ENCODE measurements around the gene RNF217. TPM values are rescaled to one million over a fixed set of nuclear protein-coding genes. Genes with fewer than 3 reads are reported as not detected.

The RNF217 gene
- total RNA-seq, 2 experiments from 2014 or later: 1.1 to 2.0 TPM

DNA sequence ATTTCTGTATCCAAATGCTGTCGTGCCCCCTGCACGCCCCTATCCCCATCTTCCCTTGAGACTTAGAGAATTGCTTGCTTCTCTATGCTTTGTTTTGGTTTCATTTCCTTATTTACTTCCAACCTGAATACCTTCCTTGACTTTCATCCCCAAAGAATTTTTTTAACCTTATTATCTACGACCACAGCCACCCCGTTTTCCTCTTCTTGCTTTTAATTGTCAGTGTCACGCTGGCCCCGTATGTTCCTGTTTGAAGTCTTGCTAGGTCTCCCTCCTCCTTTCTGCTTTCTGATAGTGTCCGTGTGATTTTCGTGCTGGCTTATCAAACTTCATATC is 40.1 kb downstream of the RNF217 start:
- DNase-seq: no peak
- H3K27me3 Mint-ChIP-seq: no peaks in the 10 kb centered on the region
- ChIA-PET POLR2A (no interaction called here), CTCF (no interaction called here)
- H3K27ac Mint-ChIP-seq: no peak overlapping the region
- H3K4me1 Mint-ChIP-seq: no peaks in the 10 kb centered on the region
- no peaks in the 10 kb centered on the region for H3K9me3 Mint-ChIP-seq
- H3K36me3 Mint-ChIP-seq (ENCODE audit: low read depth): no peaks in the 10 kb centered on the region
- H3K4me3 Mint-ChIP-seq: no peak overlapping the region

DNA sequence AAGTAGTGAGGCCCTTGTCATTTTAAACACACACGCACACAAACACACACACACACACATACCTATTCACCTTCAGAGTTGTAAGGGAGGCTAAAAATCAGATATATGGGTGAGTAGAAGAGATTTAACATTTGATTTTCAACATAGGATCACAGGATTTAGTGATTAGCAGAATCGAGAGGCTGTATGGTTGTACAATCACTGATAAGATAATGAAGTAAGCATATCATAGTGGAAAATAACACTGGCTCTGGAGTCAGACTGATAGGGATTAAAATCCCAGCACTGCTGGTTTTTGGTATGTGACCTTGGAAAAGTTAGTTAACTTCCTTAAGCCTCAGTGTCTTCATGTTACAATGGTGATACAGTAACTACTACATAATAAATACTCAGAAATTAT is 40.8 kb downstream of the RNF217 start:
- H3K36me3 Mint-ChIP-seq (ENCODE audit: low read depth): no peaks in the 10 kb centered on the region
- no peak overlapping the region for H3K4me3 Mint-ChIP-seq
- no peak overlapping the region for H3K27ac Mint-ChIP-seq
- no peaks in the 10 kb centered on the region for H3K27me3 Mint-ChIP-seq
- no peaks in the 10 kb centered on the region for H3K9me3 Mint-ChIP-seq
- CTCF ChIA-PET: no interaction called here
- POLR2A ChIA-PET: no interaction called here
- no peak for DNase-seq
- H3K4me1 Mint-ChIP-seq: no peaks in the 10 kb centered on the region

GRCh38 chr6:125004198-125004597 is 42.0 kb downstream of the RNF217 start:
- no peak for DNase-seq
- no peak overlapping the region for H3K4me3 Mint-ChIP-seq
- ChIA-PET POLR2A (no interaction called here), CTCF (no interaction called here)
- no peaks in the 10 kb centered on the region for H3K27me3 Mint-ChIP-seq
- H3K27ac Mint-ChIP-seq: no peak overlapping the region
- H3K4me1 Mint-ChIP-seq: no peaks in the 10 kb centered on the region
- no peaks in the 10 kb centered on the region for H3K9me3 Mint-ChIP-seq
- no peaks in the 10 kb centered on the region for H3K36me3 Mint-ChIP-seq (ENCODE audit: low read depth)

DNA sequence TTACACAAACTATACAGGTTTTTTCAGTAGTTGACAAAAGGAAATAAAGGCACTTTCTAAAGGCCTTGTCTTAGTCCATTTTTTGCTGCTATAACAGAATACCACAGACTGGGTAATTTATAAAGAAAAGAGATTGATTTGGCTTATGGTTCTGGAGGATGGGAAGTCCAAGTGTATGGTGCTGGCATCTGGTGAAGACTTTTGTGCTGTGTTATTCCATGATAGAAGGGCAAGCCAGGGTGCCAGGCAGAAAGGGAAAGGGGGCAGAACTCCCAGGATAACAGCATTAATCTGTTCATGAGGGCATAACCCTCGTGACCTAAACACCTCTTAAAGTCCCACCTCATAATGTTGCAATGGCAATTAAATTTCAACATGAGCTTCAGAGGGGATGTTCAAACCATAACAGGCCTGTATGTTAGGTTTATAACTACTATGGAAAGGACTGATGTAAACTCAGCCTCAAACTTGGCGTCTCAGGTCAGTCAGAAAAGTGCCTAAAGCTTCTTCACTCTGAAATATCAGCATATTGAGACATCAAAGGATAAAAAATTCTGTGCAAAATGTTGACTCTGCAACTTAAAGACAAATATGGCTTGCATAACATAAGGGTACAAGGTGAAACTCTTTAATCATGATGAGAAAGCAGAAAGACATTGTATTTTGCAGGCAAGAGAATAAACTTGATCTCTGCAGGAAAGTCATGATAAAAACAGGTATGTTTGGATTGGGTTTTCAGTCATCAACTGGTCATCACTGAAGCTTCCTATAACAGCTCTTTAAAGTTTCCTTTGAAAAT is 42.8 kb downstream of the RNF217 start:
- no peak for DNase-seq
- Mint-ChIP-seq H3K27ac (no peak overlapping the region), H3K9me3 (no peaks in the 10 kb centered on the region), H3K4me3 (no peak overlapping the region), H3K36me3 (ENCODE audit: low read depth) (no peaks in the 10 kb centered on the region), H3K27me3 (no peaks in the 10 kb centered on the region), H3K4me1 (no peaks in the 10 kb centered on the region)
- ChIA-PET CTCF (no interaction called here), POLR2A (interaction anchor here (0.7 kb wide), 1 partner anchor 168 kb away, joined by 3 read pairs; no protein-coding TSS in a partner anchor)

DNA sequence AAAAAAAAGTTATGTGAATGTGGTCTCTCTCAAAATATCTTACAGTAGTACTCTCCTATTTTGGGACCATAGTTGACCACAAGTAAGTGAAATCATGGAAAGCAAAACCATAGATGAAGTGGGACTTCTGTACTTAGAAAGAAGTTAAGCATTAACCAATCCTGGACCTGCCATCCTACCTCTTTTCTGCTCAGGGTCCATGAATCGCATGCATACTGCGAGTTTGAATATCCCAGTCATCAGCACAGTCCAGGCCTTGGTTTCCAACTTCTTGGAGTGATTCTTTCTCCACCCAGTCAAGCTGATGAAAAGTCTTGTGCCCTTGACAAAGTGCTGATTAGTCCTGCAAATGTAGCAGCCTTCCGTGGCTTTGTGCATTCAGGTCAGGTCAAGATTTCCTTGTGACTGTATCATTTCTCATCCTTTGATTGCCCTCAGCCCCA is 46.0 kb downstream of the RNF217 start:
- no peak overlapping the region for H3K27ac Mint-ChIP-seq
- no peak overlapping the region for H3K4me3 Mint-ChIP-seq
- POLR2A ChIA-PET: no interaction called here
- peaks cover 2% of the 10 kb centered on the region for H3K27me3 Mint-ChIP-seq
- H3K9me3 Mint-ChIP-seq: no peaks in the 10 kb centered on the region
- peaks cover 2% of the 10 kb centered on the region for H3K4me1 Mint-ChIP-seq
- DNase-seq: no peak
- no peaks in the 10 kb centered on the region for H3K36me3 Mint-ChIP-seq (ENCODE audit: low read depth)
- CTCF ChIA-PET: no interaction called here

GRCh38 chr6:125008957-125009356 is 46.7 kb downstream of the RNF217 start:
- H3K4me1 Mint-ChIP-seq: peaks cover 3% of the 10 kb centered on the region
- no peak overlapping the region for H3K4me3 Mint-ChIP-seq
- no peak for DNase-seq
- peaks cover 2% of the 10 kb centered on the region for H3K27me3 Mint-ChIP-seq
- no peaks in the 10 kb centered on the region for H3K9me3 Mint-ChIP-seq
- no peaks in the 10 kb centered on the region for H3K36me3 Mint-ChIP-seq (ENCODE audit: low read depth)
- ChIA-PET CTCF (no interaction called here), POLR2A (no interaction called here)
- no peak overlapping the region for H3K27ac Mint-ChIP-seq

GRCh38 chr6:125009578-125009977 is 47.3 kb downstream of the RNF217 start:
- H3K4me1 Mint-ChIP-seq: peaks cover 8% of the 10 kb centered on the region
- no peak for DNase-seq
- peaks cover 2% of the 10 kb centered on the region for H3K27me3 Mint-ChIP-seq
- CTCF ChIA-PET: no interaction called here
- H3K4me3 Mint-ChIP-seq: no peak overlapping the region
- H3K9me3 Mint-ChIP-seq: no peaks in the 10 kb centered on the region
- POLR2A ChIA-PET: no interaction called here
- H3K27ac Mint-ChIP-seq: no peak overlapping the region
- H3K36me3 Mint-ChIP-seq (ENCODE audit: low read depth): no peaks in the 10 kb centered on the region

- POLR2A ChIA-PET: no interaction called here
- peaks cover 8% of the 10 kb centered on the region for H3K4me1 Mint-ChIP-seq
- no peak overlapping the region for H3K4me3 Mint-ChIP-seq
- no peaks in the 10 kb centered on the region for H3K9me3 Mint-ChIP-seq
- H3K27me3 Mint-ChIP-seq: peaks cover 3% of the 10 kb centered on the region
- DNase-seq: no peak
- H3K27ac Mint-ChIP-seq: no peak overlapping the region
- CTCF ChIA-PET: interaction anchor here (0.9 kb wide), 1 partner anchor 100 kb away, joined by 3 read pairs; no protein-coding TSS in a partner anchor
- no peaks in the 10 kb centered on the region for H3K36me3 Mint-ChIP-seq (ENCODE audit: low read depth)
Measured at GRCh38 chr6:125013938-125014660, 51.9 kb downstream of the RNF217 start.

GRCh38 chr6:125014661-125014957 is 52.4 kb downstream of the RNF217 start:
- no peak for DNase-seq
- Mint-ChIP-seq H3K36me3 (ENCODE audit: low read depth) (no peaks in the 10 kb centered on the region), H3K4me1 (peaks cover 8% of the 10 kb centered on the region), H3K27ac (no peak overlapping the region), H3K27me3 (peaks cover 3% of the 10 kb centered on the region), H3K9me3 (no peaks in the 10 kb centered on the region), H3K4me3 (no peak overlapping the region)
- ChIA-PET POLR2A (no interaction called here), CTCF (interaction anchor here (0.9 kb wide), 1 partner anchor 100 kb away, joined by 3 read pairs; no protein-coding TSS in a partner anchor)

GRCh38 chr6:125015152-125015551 is 52.9 kb downstream of the RNF217 start:
- Mint-ChIP-seq H3K4me3 (no peak overlapping the region), H3K36me3 (ENCODE audit: low read depth) (no peaks in the 10 kb centered on the region), H3K4me1 (peaks cover 8% of the 10 kb centered on the region), H3K9me3 (no peaks in the 10 kb centered on the region), H3K27me3 (peaks cover 3% of the 10 kb centered on the region), H3K27ac (no peak overlapping the region)
- no peak for DNase-seq
- POLR2A ChIA-PET: no interaction called here
- CTCF ChIA-PET: no interaction called here

GRCh38 chr6:125018136-125018535 is 55.9 kb downstream of the RNF217 start:
- Mint-ChIP-seq H3K9me3 (no peaks in the 10 kb centered on the region), H3K36me3 (ENCODE audit: low read depth) (no peaks in the 10 kb centered on the region), H3K27ac (no peak overlapping the region), H3K4me1 (peaks cover 7% of the 10 kb centered on the region), H3K4me3 (no peak overlapping the region), H3K27me3 (peaks cover 1% of the 10 kb centered on the region)
- no peak for DNase-seq
- CTCF ChIA-PET: no interaction called here
- POLR2A ChIA-PET: no interaction called here

GRCh38 chr6:125019281-125019680 is 57.0 kb downstream of the RNF217 start:
- CTCF ChIA-PET: no interaction called here
- Mint-ChIP-seq H3K9me3 (no peaks in the 10 kb centered on the region), H3K27me3 (peaks cover 1% of the 10 kb centered on the region)

GRCh38 chr6:125019918-125020317 is 57.7 kb downstream of the RNF217 start:
- DNase-seq: no peak
- ChIA-PET POLR2A (no interaction called here), CTCF (no interaction called here)
- peaks cover 1% of the 10 kb centered on the region for H3K27me3 Mint-ChIP-seq
- no peak overlapping the region for H3K4me3 Mint-ChIP-seq
- H3K27ac Mint-ChIP-seq: no peak overlapping the region
- no peaks in the 10 kb centered on the region for H3K36me3 Mint-ChIP-seq (ENCODE audit: low read depth)
- H3K4me1 Mint-ChIP-seq: no peaks in the 10 kb centered on the region
- H3K9me3 Mint-ChIP-seq: no peaks in the 10 kb centered on the region

More at GRCh38 chr6:125019281-125019680, 57.0 kb downstream of the RNF217 start:
- POLR2A ChIA-PET: no interaction called here
- DNase-seq: no peak
- Mint-ChIP-seq H3K36me3 (ENCODE audit: low read depth) (no peaks in the 10 kb centered on the region), H3K27ac (no peak overlapping the region), H3K4me1 (peaks cover 2% of the 10 kb centered on the region), H3K4me3 (no peak overlapping the region)

DNA sequence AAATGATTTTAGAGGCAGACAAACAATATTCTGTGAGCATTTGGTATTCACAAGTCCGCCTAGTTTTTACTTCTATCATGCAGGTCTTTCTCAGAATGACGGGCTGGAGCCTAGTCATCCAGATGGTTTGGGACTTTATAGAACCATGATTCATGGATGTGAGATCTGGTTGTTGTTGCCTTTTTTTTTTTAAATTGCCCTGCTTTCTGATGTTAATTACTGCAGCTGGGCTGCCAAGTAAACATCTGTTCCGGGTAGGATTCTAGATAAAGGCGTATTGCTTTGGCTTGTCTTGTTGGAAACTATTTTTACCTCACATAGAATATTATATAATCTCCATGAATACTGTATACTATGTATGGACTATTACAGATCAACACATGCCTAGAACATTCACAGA is 58.1 kb downstream of the RNF217 start:
- no peak for DNase-seq
- no peaks in the 10 kb centered on the region for H3K9me3 Mint-ChIP-seq
- H3K4me3 Mint-ChIP-seq: no peak overlapping the region
- H3K4me1 Mint-ChIP-seq: no peaks in the 10 kb centered on the region
- H3K27me3 Mint-ChIP-seq: peaks cover 1% of the 10 kb centered on the region
- H3K36me3 Mint-ChIP-seq (ENCODE audit: low read depth): no peaks in the 10 kb centered on the region
- POLR2A ChIA-PET: no interaction called here
- no peak overlapping the region for H3K27ac Mint-ChIP-seq
- CTCF ChIA-PET: no interaction called here
